HepG2 (cell line): ENCODE measurements around the gene FASTKD3. TPM values are rescaled to one million over a fixed set of nuclear protein-coding genes. Genes with fewer than 3 reads are reported as not detected.

Experiments used
- DMAP1 ChIP-seq: IDR thresholded peaks from 2 replicates; pipeline ENCODE4 v1.6.1; 2016
- FOSL1 ChIP-seq: sonication (generic); formaldehyde crosslinking; IDR thresholded peaks from 2 replicates; pipeline ENCODE4 v1.9.0; 2021; ENCODE audit warnings: missing genetic modification reagents, borderline replicate concordance
- GATA4 ChIP-seq: sonication (generic); IDR thresholded peaks from 2 replicates; pipeline ENCODE4 v1.6.1; 2016; ENCODE audit warnings: antibody characterized with exemption, low read depth, borderline replicate concordance
- KDM5B ChIP-seq: sonication (generic); formaldehyde crosslinking; IDR thresholded peaks from 2 replicates; pipeline ENCODE4 v1.4.0; 2020; ENCODE audit warnings: missing genetic modification reagents, mild to moderate bottlenecking, borderline replicate concordance
- MTERF4 ChIP-seq: sonication (generic); formaldehyde crosslinking; IDR thresholded peaks from 2 replicates; pipeline ENCODE4 v1.8.0; 2023; ENCODE audit warnings: mild to moderate bottlenecking, missing genetic modification reagents
- MZF1 ChIP-seq: sonication (generic); formaldehyde crosslinking; IDR thresholded peaks from 2 replicates; pipeline ENCODE4 v1.8.1; 2023; ENCODE audit warnings: mild to moderate bottlenecking, missing genetic modification reagents, borderline replicate concordance
- SNAPC2 ChIP-seq: sonication (generic); formaldehyde crosslinking; IDR thresholded peaks from 2 replicates; pipeline ENCODE4 v1.8.1; 2022; ENCODE audit warnings: mild to moderate bottlenecking, missing genetic modification reagents
- TBP ChIP-seq: sonication (generic); formaldehyde crosslinking; IDR thresholded peaks from 2 replicates; pipeline ENCODE4 v1.5.0; 2020; ENCODE audit warnings: missing genetic modification reagents
- ZNF136 ChIP-seq: sonication (generic); formaldehyde crosslinking; IDR thresholded peaks from 2 replicates; pipeline ENCODE4 v1.8.1; 2022; ENCODE audit warnings: low read depth, mild to moderate bottlenecking, moderate library complexity, missing genetic modification reagents
- ZNF263 ChIP-seq: sonication (generic); formaldehyde crosslinking; IDR thresholded peaks from 2 replicates; pipeline ENCODE4 v1.4.0; 2020; ENCODE audit warnings: missing genetic modification reagents
- ZNF329 ChIP-seq: sonication (generic); formaldehyde crosslinking; IDR thresholded peaks from 2 replicates; pipeline ENCODE4 v1.9.0; 2021; ENCODE audit warnings: low read depth, mild to moderate bottlenecking, missing genetic modification reagents
- ZNF350 ChIP-seq: sonication (generic); formaldehyde crosslinking; IDR thresholded peaks from 2 replicates; pipeline ENCODE4 v1.4.0; 2020; ENCODE audit warnings: mild to moderate bottlenecking, low read depth, missing genetic modification reagents, borderline replicate concordance
- ZNF574 ChIP-seq: sonication (generic); formaldehyde crosslinking; IDR thresholded peaks from 2 replicates; pipeline ENCODE4 v1.4.0; 2020; ENCODE audit warnings: missing genetic modification reagents
- ZNF609 ChIP-seq: sonication (generic); formaldehyde crosslinking; IDR thresholded peaks from 2 replicates; pipeline ENCODE4 v1.4.0; 2020; ENCODE audit warnings: mild to moderate bottlenecking, missing genetic modification reagents, borderline replicate concordance
- ZNF703 ChIP-seq: sonication (generic); formaldehyde crosslinking; IDR thresholded peaks from 2 replicates; pipeline ENCODE4 v1.5.1; 2020; ENCODE audit warnings: missing genetic modification reagents, mild to moderate bottlenecking, moderate library complexity, borderline replicate concordance
- ZNF724P ChIP-seq: sonication (generic); formaldehyde crosslinking; IDR thresholded peaks from 2 replicates; pipeline ENCODE4 v1.8.0; 2022; ENCODE audit warnings: missing genetic modification reagents, borderline replicate concordance
- ZNF768 ChIP-seq: sonication (generic); formaldehyde crosslinking; IDR thresholded peaks from 2 replicates; pipeline ENCODE4 v1.4.0; 2020; ENCODE audit warnings: missing genetic modification reagents
- ZNF782 ChIP-seq: sonication (generic); formaldehyde crosslinking; IDR thresholded peaks from 2 replicates; pipeline ENCODE4 v1.4.0; 2020; ENCODE audit warnings: missing genetic modification reagents, mild to moderate bottlenecking, borderline replicate concordance
- ZNF800 ChIP-seq: sonication (generic); formaldehyde crosslinking; IDR thresholded peaks from 2 replicates; pipeline ENCODE4 v1.4.0; 2020; ENCODE audit warnings: missing genetic modification reagents
- polyA plus RNA-seq, 8 experiments: library from polyadenylated mRNA; depleted of rRNA in 3 of 8; stranded (reverse) in 7 of 8; unstranded in 1 of 8; fragments of >200 nt; fragmentation: Illumina TruSeq in 4 of 8; extraction: Trizol in 4 of 8; gene quantifications; 2 replicates each; pipeline versions ENCODE4 v1.2.1 to v1.2.3, GENCODE V29; 2011 to 2016; ENCODE audit warnings: low read depth in 4 of 8, missing spikeins in 1 of 8, mixed read lengths in 1 of 8; ENCODE audit not compliant: insufficient read depth in 1 of 8
- total RNA-seq, 5 experiments: library from RNA; depleted of rRNA; stranded (reverse); fragments of >200 nt; fragmentation: Illumina TruSeq; extraction: Trizol; gene quantifications; 2 replicates each; pipeline ENCODE4 v1.2.3, GENCODE V29; 2016; ENCODE audit warnings: low read depth in 1 of 5

FASTKD3 gene
- total and polyA plus RNA-seq, 2 of the 13 experiments (the other 11 are each of a cell fraction or from before 2014, with no cell fraction given), result 6.9 to 17.8 TPM

- no peak for TF ChIP-seq TBP (CRISPR knock-in tag)
- no peak for TF ChIP-seq ZNF609 (CRISPR knock-in tag)
- 0 out of 2 replicates have a peak, but pooled peaks have one; percentile 12 for TF ChIP-seq ZNF768 (CRISPR knock-in tag)
- TF ChIP-seq ZNF350 (CRISPR knock-in tag), result no peak
- no peak for TF ChIP-seq ZNF574
- TF ChIP-seq SNAPC2 (CRISPR knock-in tag), result no peak
- no peak for TF ChIP-seq ZNF724P (CRISPR knock-in tag)
- TF ChIP-seq ZNF136 (CRISPR knock-in tag), result no peak
- TF ChIP-seq ZNF800 (CRISPR knock-in tag), result no peak
- no peak for TF ChIP-seq GATA4
- TF ChIP-seq ZNF263 (CRISPR knock-in tag), result 0 out of 2 replicates have a peak, but pooled peaks have one; percentile 22
- no peak for TF ChIP-seq DMAP1 (CRISPR knock-in tag)
- TF ChIP-seq ZNF703 (CRISPR knock-in tag), result no peak
- TF ChIP-seq KDM5B, result no peak
- no peak for TF ChIP-seq FOSL1 (CRISPR knock-in tag)
- TF ChIP-seq ZNF329 (CRISPR knock-in tag), result no peak
- no peak for TF ChIP-seq ZNF782
- TF ChIP-seq MTERF4 (CRISPR knock-in tag), result no peak
- no peak for TF ChIP-seq MZF1 (CRISPR knock-in tag)
These were observed 19.0 kb downstream of the FASTKD3 start (continued) for GRCh38 chr5:7849681-7850394.
